ENCODE data around the gene CRTC3. TPM values are rescaled to one million over a fixed set of nuclear protein-coding genes. Genes with fewer than 3 reads are reported as not detected.
"Not testable (repeated sequence)": the region's sequence is repeated elsewhere in the genome, so short reads cannot be mapped to it uniquely, and the experiment has no call there.

The CRTC3 gene
- total RNA-seq, 1 experiment from 2014 or later = 17.5 TPM

- intact Hi-C loops (cut with micrococcal nuclease; ENCODE audit: unreplicated experiment) = no loop called here
- no peaks in the 10 kb centered on the region for H3K9me3 Mint-ChIP-seq (ENCODE audit: low read depth, unreplicated experiment)
- H3K36me3 Mint-ChIP-seq (ENCODE audit: insufficient read depth, unreplicated experiment) = peaks cover 5% of the 10 kb centered on the region
- H3K27me3 Mint-ChIP-seq (ENCODE audit: unreplicated experiment) = no peaks in the 10 kb centered on the region
- TF ChIP-seq CTCF (IDR thresholded peaks at IDR 0.05; ENCODE audit: unreplicated experiment) = no peak
- CTCF ChIA-PET = interaction anchor here (0.6 kb wide), 1 partner anchor 363 kb away, joined by 4 read pairs; no protein-coding TSS in a partner anchor
- no peaks in the 10 kb centered on the region for H3K4me1 Mint-ChIP-seq (ENCODE audit: low read depth, unreplicated experiment)
- DNase-seq = no peak
- no TSS peak for BruUV-seq (replicated peaks)
- H3K4me3 Mint-ChIP-seq (ENCODE audit: low read depth, unreplicated experiment) = no peak overlapping the region
- no peak overlapping the region for H3K27ac Mint-ChIP-seq (ENCODE audit: unreplicated experiment)
Measured at GRCh38 chr15:90624278-90624981, 94.7 kb downstream of the CRTC3 start.

GRCh38 chr15:90625037-90625436, 95.3 kb downstream of the CRTC3 start:
- BruUV-seq (replicated peaks) = no TSS peak
- H3K36me3 Mint-ChIP-seq (ENCODE audit: insufficient read depth, unreplicated experiment) = peaks cover 5% of the 10 kb centered on the region
- no peaks in the 10 kb centered on the region for H3K9me3 Mint-ChIP-seq (ENCODE audit: low read depth, unreplicated experiment)
- TF ChIP-seq CTCF (IDR thresholded peaks at IDR 0.05; ENCODE audit: unreplicated experiment) = no peak
- H3K4me1 Mint-ChIP-seq (ENCODE audit: low read depth, unreplicated experiment) = no peaks in the 10 kb centered on the region
- no peak overlapping the region for H3K27ac Mint-ChIP-seq (ENCODE audit: unreplicated experiment)
- intact Hi-C loops (cut with micrococcal nuclease; ENCODE audit: unreplicated experiment) = no loop called here
- no peaks in the 10 kb centered on the region for H3K27me3 Mint-ChIP-seq (ENCODE audit: unreplicated experiment)
- no peak for DNase-seq
- CTCF ChIA-PET = no interaction called here
- no peak overlapping the region for H3K4me3 Mint-ChIP-seq (ENCODE audit: low read depth, unreplicated experiment)

GRCh38 chr15:90629217-90629616, 99.5 kb downstream of the CRTC3 start:
- Mint-ChIP-seq H3K27me3 (ENCODE audit: unreplicated experiment) (no peaks in the 10 kb centered on the region), H3K27ac (ENCODE audit: unreplicated experiment) (no peak overlapping the region), H3K4me3 (ENCODE audit: low read depth, unreplicated experiment) (no peak overlapping the region), H3K4me1 (ENCODE audit: low read depth, unreplicated experiment) (no peaks in the 10 kb centered on the region), H3K36me3 (ENCODE audit: insufficient read depth, unreplicated experiment) (peaks cover 5% of the 10 kb centered on the region), H3K9me3 (ENCODE audit: low read depth, unreplicated experiment) (no peaks in the 10 kb centered on the region)
- CTCF ChIA-PET = no interaction called here
- TF ChIP-seq CTCF (IDR thresholded peaks at IDR 0.05; ENCODE audit: unreplicated experiment) = no peak
- DNase-seq = no peak
- intact Hi-C loops (cut with micrococcal nuclease; ENCODE audit: unreplicated experiment) = no loop called here
- no TSS peak for BruUV-seq (replicated peaks)

- TF ChIP-seq CTCF (IDR thresholded peaks at IDR 0.05; ENCODE audit: unreplicated experiment) = no peak
- intact Hi-C loops (cut with micrococcal nuclease; ENCODE audit: unreplicated experiment) = no loop called here
- Mint-ChIP-seq H3K9me3 (ENCODE audit: low read depth, unreplicated experiment) (no peaks in the 10 kb centered on the region), H3K4me3 (ENCODE audit: low read depth, unreplicated experiment) (no peak overlapping the region), H3K4me1 (ENCODE audit: low read depth, unreplicated experiment) (no peaks in the 10 kb centered on the region), H3K36me3 (ENCODE audit: insufficient read depth, unreplicated experiment) (peaks cover 5% of the 10 kb centered on the region), H3K27me3 (ENCODE audit: unreplicated experiment) (no peaks in the 10 kb centered on the region), H3K27ac (ENCODE audit: unreplicated experiment) (no peak overlapping the region)
- CTCF ChIA-PET = no interaction called here
- BruUV-seq (replicated peaks) = no TSS peak
- DNase-seq = no peak
Measured at GRCh38 chr15:90633360-90633759, 103.6 kb downstream of the CRTC3 start.

GRCh38 chr15:90636993-90637392, 107.3 kb downstream of the CRTC3 start:
- H3K27ac Mint-ChIP-seq (ENCODE audit: unreplicated experiment); H3K9me3 Mint-ChIP-seq (ENCODE audit: low read depth, unreplicated experiment); DNase-seq; H3K27me3 Mint-ChIP-seq (ENCODE audit: unreplicated experiment); H3K4me3 Mint-ChIP-seq (ENCODE audit: low read depth, unreplicated experiment); CTCF ChIA-PET; BruUV-seq (replicated peaks); H3K36me3 Mint-ChIP-seq (ENCODE audit: insufficient read depth, unreplicated experiment); intact Hi-C loops (cut with micrococcal nuclease; ENCODE audit: unreplicated experiment); H3K4me1 Mint-ChIP-seq (ENCODE audit: low read depth, unreplicated experiment): not testable (repeated sequence)

All from Calu3 (cell line).